T-helper 2 cell treated with Interferon-gamma antibody and Interleukin-4, amounts not matched to agents 5 μg/mL and 100 μg/mL, for 36 hours (primary cell): ENCODE data around the gene CBX1.

Experiments
- DNase-seq: peaks from one replicate; pipeline ENCODE4 v3.0.0; 2021; ENCODE audit warnings: low spot score
- H3K27ac Mint-ChIP-seq: one replicate; pipeline ENCODE4 v1.8.0; 2021; ENCODE audit warnings: mild to moderate bottlenecking, mixed read lengths
- H3K27me3 Mint-ChIP-seq: one replicate; pipeline ENCODE4 v1.8.0; 2021; ENCODE audit warnings: low read depth, mixed read lengths
- H3K36me3 Mint-ChIP-seq: one replicate; pipeline ENCODE4 v1.8.0; 2021; ENCODE audit warnings: low read depth, mixed read lengths
- H3K4me1 Mint-ChIP-seq: one replicate; pipeline ENCODE4 v1.8.0; 2021; ENCODE audit warnings: low read depth, mixed read lengths
- H3K4me3 Mint-ChIP-seq: one replicate; pipeline ENCODE4 v1.8.0; 2022; ENCODE audit warnings: mild to moderate bottlenecking, moderate library complexity, mixed read lengths
- H3K9me3 Mint-ChIP-seq: one replicate; pipeline ENCODE4 v1.8.0; 2021; ENCODE audit warnings: mixed read lengths

The CBX1 gene

DNA sequence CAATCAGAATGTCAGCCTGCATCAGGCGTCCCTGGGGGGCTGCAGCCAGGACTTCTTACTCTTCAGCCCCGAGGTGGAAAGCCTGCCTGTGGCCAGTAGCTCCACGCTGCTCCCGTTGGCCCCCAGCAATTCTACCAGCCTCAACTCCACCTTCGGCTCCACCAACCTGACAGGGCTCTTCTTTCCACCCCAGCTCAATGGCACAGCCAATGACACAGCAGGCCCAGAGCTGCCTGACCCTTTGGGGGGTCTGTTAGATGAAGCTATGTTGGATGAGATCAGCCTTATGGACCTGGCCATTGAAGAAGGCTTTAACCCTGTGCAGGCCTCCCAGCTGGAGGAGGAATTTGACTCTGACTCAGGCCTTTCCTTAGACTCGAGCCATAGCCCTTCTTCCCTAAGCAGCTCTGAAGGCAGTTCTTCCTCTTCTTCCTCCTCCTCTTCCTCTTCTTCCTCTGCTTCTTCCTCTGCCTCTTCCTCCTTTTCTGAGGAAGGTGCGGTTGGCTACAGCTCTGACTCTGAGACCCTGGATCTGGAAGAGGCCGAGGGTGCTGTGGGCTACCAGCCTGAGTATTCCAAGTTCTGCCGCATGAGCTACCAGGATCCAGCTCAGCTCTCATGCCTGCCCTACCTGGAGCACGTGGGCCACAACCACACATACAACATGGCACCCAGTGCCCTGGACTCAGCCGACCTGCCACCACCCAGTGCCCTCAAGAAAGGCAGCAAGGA lies 42.7 kb downstream of the CBX1 start:
- Mint-ChIP-seq H3K36me3 (peaks cover 53% of the 10 kb centered on the region), H3K4me3 (no peak overlapping the region), H3K27me3 (no peaks in the 10 kb centered on the region), H3K27ac (no peak overlapping the region), H3K9me3 (no peaks in the 10 kb centered on the region), H3K4me1 (peaks cover 17% of the 10 kb centered on the region)
- no peak for DNase-seq

- DNase-seq, result no peak
- Mint-ChIP-seq H3K9me3 (no peaks in the 10 kb centered on the region), H3K36me3 (peaks cover 56% of the 10 kb centered on the region), H3K27me3 (no peaks in the 10 kb centered on the region), H3K4me1 (peaks cover 23% of the 10 kb centered on the region), H3K4me3 (no peak overlapping the region), H3K27ac (no peak overlapping the region)
Observed at GRCh38 chr17:48057626-48058025, 43.7 kb downstream of the CBX1 start.

DNA sequence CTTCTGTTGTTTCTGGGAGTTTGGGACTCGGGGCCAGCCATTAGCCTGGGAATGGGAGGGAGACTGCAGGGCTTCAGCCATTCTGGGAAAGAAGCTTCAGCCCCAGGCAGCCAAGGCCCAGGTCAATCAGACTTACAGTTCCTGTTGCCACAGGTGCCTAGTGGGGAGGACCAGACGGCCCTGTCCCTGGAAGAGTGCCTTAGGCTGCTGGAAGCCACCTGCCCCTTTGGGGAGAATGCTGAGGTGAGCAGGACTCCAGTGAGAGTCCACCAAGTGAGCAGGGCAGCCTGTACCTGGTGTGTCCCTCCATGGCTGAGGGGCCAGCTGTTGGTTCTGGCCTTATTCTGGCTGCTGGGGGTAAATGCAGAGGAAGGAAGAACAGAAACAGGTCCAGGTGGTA lies 44.4 kb downstream of the CBX1 start:
- peaks cover 27% of the 10 kb centered on the region for H3K4me1 Mint-ChIP-seq
- H3K27me3 Mint-ChIP-seq, result no peaks in the 10 kb centered on the region
- DNase-seq, result no peak
- no peaks in the 10 kb centered on the region for H3K9me3 Mint-ChIP-seq
- H3K27ac Mint-ChIP-seq, result peak overlapping the region; percentile 22
- peaks cover 59% of the 10 kb centered on the region for H3K36me3 Mint-ChIP-seq
- no peak overlapping the region for H3K4me3 Mint-ChIP-seq

DNA sequence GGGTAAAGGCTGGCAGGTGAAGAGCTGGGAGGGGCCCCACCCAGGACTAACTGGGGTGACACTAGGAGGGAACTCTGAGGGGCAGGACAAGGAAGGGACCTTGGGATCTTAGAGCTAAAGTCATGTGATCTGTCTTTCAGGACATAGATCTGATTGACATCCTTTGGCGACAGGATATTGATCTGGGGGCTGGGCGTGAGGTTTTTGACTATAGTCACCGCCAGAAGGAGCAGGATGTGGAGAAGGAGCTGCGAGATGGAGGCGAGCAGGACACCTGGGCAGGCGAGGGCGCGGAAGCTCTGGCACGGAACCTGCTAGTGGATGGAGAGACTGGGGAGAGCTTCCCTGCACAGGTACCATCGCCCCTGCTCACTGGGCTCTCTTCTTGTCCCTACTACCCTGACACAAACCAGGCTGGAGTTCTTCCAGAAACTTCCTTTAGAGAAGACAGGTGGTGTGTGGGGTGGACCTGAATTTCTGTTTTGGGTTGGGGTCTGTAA lies 45.0 kb downstream of the CBX1 start:
- no peaks in the 10 kb centered on the region for H3K27me3 Mint-ChIP-seq
- H3K4me3 Mint-ChIP-seq, result no peak overlapping the region
- H3K27ac Mint-ChIP-seq, result peak overlapping the region; percentile 12
- H3K4me1 Mint-ChIP-seq, result peaks cover 32% of the 10 kb centered on the region
- no peaks in the 10 kb centered on the region for H3K9me3 Mint-ChIP-seq
- peaks cover 61% of the 10 kb centered on the region for H3K36me3 Mint-ChIP-seq
- DNase-seq, result no peak

DNA sequence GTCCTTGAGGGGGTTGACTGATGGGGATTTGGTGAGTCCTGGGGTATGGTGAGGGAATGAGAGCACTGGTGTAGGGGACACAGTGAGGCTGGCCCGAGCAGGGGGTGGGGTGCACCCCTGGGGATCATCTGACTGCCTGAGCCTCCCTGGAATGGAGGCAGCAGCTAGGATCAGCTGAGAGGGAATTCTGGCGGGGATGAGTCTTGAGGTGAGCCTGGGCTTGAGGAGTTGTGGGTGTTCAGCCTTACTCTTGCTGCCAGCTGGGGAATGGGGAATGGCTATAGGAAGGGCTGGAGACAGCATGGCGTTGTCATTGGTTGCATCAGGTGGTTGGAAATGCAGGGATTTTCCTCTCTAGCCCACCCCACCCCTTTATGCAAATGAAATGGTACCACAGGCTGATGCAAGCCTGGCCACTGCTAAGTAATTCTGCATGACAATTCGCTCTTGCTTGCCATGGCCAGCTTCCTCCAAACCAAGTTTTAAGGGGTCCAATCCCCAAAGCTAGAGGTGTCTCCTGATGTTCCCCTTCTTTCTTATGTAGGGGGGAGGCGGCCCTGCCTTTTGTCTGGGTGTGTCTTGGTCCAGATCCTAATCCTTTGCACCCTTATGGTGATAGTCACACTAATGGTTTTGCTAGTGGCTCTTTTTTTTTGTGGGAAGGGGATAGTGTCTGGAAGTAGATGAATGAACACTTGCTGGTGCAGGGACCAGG lies 45.6 kb downstream of the CBX1 start:
- Mint-ChIP-seq H3K4me1 (peaks cover 35% of the 10 kb centered on the region), H3K27ac (peak overlapping the region; percentile 57), H3K4me3 (peak overlapping the region; percentile 51)

DNA sequence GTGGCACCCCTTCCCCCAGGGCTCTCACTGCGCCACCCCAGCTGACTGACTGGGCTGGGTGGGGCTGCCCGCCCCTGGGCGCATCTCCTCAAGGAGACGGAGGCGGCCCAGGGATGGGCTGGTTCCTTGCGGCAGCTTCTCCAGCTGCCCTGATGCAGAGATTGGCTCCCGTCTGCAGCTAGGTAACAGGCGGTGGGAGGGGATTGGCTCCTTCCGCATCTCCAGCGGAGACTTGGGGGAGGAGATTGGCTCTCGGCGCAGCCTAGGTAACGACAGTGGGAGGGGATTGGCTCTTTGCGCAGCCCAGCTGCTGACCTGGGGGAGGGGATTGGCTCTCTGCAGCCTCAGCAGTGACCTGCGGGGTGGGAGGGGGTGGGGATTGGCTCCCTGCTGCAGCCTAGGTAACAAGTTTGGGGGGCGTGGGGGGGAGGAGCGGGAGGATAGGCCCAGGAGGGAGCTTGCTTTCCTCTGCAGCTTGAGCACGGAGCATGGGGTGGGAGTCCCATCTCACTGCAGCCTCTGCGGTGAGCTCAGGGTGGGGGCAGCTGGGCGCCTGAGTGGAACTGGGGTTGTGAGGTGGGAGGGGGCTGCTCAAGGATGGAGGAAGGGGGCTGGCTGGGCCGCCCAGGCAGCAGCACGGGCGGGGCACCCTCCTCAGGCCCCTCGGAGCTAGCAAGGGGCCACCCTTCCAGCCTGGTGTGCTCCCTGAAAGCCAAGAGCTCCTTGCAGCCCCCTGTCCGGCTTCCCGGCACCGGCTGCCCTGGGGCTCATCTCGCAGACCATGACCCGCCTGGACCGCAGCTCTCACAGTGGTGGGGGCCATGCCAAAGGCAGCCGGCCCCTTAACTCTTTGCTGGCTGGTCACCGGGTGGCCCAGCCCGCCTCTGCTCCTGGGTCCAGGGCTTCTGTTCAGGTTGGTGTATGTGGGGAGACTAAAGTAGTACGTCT lies 46.8 kb downstream of the CBX1 start:
- H3K4me1 Mint-ChIP-seq, result peaks cover 44% of the 10 kb centered on the region
- H3K4me3 Mint-ChIP-seq, result peak overlapping the region; percentile 51
- peaks cover 56% of the 10 kb centered on the region for H3K36me3 Mint-ChIP-seq
- DNase-seq, result no peak
- H3K9me3 Mint-ChIP-seq, result no peaks in the 10 kb centered on the region
- peak overlapping the region; percentile 57 for H3K27ac Mint-ChIP-seq
- H3K27me3 Mint-ChIP-seq, result no peaks in the 10 kb centered on the region

More for the DNA sequence above, 45.6 kb downstream of the CBX1 start:
- H3K27me3 Mint-ChIP-seq, result no peaks in the 10 kb centered on the region
- peaks cover 59% of the 10 kb centered on the region for H3K36me3 Mint-ChIP-seq
- peak; percentile 23 for DNase-seq
- no peaks in the 10 kb centered on the region for H3K9me3 Mint-ChIP-seq

GRCh38 chr17:48053758-48054237 lies 47.5 kb downstream of the CBX1 start:
- no peak for DNase-seq
- Mint-ChIP-seq H3K4me3 (peak overlapping the region; percentile 12), H3K9me3 (no peaks in the 10 kb centered on the region), H3K4me1 (peaks cover 44% of the 10 kb centered on the region), H3K27me3 (no peaks in the 10 kb centered on the region), H3K36me3 (peaks cover 52% of the 10 kb centered on the region), H3K27ac (peak overlapping the region; percentile 12)

DNA sequence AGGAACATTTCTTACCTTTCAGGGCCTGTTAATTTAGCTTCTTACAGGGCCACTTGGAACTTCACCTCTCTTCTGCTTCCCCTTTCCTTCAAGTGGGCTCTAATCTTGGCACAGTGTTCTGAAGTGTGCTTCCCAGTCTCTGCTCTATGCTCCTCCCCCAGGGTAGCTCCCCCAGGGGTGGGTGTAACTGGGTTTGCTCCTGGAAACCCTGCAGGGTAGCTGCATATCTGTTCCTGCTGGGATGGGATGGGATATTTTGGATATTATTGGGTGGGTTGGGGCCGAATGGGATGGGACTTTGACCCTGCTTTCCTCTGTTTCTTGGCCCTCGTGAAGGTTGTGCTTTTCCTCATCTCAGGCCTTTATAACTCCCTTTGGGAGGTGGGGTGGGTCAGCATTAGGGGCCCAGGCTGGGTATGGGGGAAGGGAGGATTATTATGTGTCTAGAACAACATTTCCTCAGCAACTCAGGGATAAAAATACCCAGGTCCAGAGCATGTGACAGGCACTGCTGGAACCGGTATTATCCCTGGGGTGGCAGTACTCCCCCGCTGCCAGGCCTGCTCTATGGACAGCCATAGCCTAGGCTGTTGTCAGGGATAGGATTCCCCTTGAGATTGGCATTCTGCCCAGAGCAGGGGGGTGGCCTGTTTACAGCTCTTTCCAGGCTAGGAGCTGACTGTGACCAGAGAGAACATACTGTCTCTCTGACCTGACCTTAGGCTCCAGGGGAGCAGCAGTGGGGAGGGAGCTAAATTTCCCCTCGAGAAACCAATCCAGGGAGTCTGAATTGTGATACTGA lies 48.1 kb downstream of the CBX1 start:
- DNase-seq, result no peak
- Mint-ChIP-seq H3K27me3 (no peaks in the 10 kb centered on the region), H3K9me3 (no peaks in the 10 kb centered on the region)

DNA sequence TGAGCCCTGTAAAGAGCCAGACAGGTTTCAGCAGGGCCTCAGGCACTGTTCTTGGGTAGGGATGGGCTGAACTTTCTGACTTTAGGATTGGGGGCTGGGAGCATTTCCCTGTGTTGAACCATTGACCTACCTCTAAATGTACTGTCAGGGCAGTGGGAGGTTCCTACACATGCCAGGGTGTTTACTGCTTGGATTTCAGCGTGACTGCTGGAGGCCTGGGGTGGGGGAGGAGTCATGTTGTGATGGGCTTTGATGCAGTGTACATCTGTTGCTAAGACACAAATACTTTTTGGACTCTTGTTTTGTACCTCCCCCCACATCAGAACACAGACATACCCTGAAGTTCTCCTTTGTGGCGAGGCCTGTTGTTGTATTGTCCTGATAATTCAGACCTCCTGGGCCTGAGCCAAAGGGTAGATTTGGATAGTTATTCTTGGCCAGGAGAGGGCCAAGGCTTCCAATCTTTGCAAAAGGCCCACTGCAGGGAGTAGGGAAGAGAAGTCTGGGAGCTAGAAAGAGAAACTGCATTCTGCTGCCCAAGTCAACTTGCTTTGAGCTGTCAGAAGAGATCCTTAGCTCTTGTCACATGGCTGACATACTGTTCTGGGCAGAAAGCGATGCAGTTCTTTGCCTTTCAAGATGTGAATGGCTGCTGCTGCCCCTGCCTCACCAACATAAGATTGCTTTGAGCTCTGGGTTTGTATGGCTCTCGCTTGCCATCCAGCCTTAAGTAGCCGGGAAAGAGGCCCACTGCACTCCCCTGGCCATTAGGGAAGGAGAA lies 49.4 kb downstream of the CBX1 start:
- H3K4me3 Mint-ChIP-seq, result peak overlapping the region; percentile 45
- no peaks in the 10 kb centered on the region for H3K27me3 Mint-ChIP-seq
- peaks cover 46% of the 10 kb centered on the region for H3K4me1 Mint-ChIP-seq
- DNase-seq, result no peak
- no peaks in the 10 kb centered on the region for H3K9me3 Mint-ChIP-seq
- H3K27ac Mint-ChIP-seq, result peak overlapping the region; percentile 23
- peaks cover 41% of the 10 kb centered on the region for H3K36me3 Mint-ChIP-seq

More for the DNA sequence above, 48.1 kb downstream of the CBX1 start:
- Mint-ChIP-seq H3K4me3 (peak overlapping the region; percentile 45), H3K27ac (peak overlapping the region; percentile 60), H3K4me1 (peaks cover 44% of the 10 kb centered on the region), H3K36me3 (peaks cover 46% of the 10 kb centered on the region)

- no peaks in the 10 kb centered on the region for H3K9me3 Mint-ChIP-seq
- no peak overlapping the region for H3K27ac Mint-ChIP-seq
- H3K36me3 Mint-ChIP-seq, result peaks cover 36% of the 10 kb centered on the region
- peak overlapping the region; percentile 1 for H3K4me3 Mint-ChIP-seq
- H3K4me1 Mint-ChIP-seq, result peaks cover 49% of the 10 kb centered on the region
- H3K27me3 Mint-ChIP-seq, result no peaks in the 10 kb centered on the region
- no peak for DNase-seq
Observed at GRCh38 chr17:48051283-48051682, 50.0 kb downstream of the CBX1 start.

GRCh38 chr17:48048384-48049126 lies 52.7 kb downstream of the CBX1 start:
- H3K9me3 Mint-ChIP-seq, result no peaks in the 10 kb centered on the region
- H3K27me3 Mint-ChIP-seq, result no peaks in the 10 kb centered on the region
- peak overlapping the region; percentile 98 for H3K27ac Mint-ChIP-seq
- peaks cover 24% of the 10 kb centered on the region for H3K36me3 Mint-ChIP-seq
- peaks cover 43% of the 10 kb centered on the region for H3K4me1 Mint-ChIP-seq
- no peak for DNase-seq
- H3K4me3 Mint-ChIP-seq, result peak overlapping the region; percentile 98
